NCI-H2196 (cell line): ENCODE measurements around the gene GAS6.
"Not testable (repeated sequence)": the region's sequence is repeated elsewhere in the genome, so short reads cannot be mapped to it uniquely, and the experiment has no call there.

Experiments used
- DNase-seq: peaks from one replicate; lab custom pipeline; 2025; ENCODE audit not compliant: unreplicated experiment; lab: John Stamatoyannopoulos, UW

The GAS6 gene

DNA sequence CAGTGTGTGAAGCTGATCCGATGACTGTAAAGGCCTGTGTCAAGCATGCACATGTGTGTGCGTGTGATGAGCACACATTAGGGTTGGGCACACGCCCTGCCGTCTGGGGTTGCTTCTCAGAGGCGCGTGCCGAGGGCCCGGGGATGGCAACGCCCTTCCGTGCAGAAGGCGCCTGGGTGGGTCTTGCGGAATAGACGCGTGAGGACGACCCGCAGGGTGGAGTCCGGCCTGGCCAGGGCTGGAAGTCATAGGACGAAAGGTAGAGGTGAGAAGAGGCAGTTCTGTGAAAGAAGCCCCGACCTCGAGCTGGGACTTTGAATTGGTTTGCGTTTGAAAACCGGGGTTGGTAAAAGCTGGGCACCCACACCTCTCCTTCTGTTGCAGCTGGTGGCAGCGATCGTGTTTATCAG lies 69.1 kb downstream of the GAS6 start:
- DNase-seq = no peak

DNA sequence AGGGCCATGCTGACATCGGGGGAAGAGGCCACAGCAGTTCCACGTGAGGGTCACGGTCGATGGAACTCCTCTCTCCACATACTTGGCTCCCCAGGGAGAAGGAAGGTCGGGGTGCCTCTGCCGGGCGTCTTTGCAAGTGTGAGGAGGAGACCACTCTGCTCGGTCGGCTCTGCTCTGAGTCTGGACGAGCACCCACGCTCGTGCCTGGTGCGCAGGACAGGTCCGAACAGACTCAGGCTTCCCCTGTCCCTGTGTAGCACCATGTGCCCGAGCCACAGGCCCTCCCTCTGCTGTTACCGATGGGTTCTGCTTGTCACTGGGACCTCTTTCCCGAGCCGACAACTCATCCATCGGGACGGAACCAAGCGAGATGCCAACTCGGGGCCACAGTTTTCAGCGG lies 69.8 kb downstream of the GAS6 start:
- no peak for DNase-seq

DNA sequence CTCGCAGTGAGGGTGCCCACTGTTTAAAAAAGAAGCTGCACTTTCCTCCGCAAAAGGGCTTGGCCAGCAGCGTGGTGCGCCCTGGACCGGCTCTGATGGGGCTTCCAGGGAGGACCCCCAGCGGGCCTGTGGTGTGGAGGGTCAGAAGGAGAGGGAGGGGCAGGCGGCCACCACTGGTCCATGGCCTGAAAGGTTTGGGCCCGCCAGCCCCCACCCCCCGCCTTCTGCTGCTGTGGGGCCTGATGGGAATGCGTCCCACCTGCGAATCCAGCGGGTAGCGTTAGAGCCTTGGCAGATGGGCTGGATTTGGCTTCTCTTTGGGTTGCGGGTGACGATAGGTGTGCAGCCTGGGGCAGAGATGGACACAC lies 70.2 kb downstream of the GAS6 start:
- no peak for DNase-seq

DNA sequence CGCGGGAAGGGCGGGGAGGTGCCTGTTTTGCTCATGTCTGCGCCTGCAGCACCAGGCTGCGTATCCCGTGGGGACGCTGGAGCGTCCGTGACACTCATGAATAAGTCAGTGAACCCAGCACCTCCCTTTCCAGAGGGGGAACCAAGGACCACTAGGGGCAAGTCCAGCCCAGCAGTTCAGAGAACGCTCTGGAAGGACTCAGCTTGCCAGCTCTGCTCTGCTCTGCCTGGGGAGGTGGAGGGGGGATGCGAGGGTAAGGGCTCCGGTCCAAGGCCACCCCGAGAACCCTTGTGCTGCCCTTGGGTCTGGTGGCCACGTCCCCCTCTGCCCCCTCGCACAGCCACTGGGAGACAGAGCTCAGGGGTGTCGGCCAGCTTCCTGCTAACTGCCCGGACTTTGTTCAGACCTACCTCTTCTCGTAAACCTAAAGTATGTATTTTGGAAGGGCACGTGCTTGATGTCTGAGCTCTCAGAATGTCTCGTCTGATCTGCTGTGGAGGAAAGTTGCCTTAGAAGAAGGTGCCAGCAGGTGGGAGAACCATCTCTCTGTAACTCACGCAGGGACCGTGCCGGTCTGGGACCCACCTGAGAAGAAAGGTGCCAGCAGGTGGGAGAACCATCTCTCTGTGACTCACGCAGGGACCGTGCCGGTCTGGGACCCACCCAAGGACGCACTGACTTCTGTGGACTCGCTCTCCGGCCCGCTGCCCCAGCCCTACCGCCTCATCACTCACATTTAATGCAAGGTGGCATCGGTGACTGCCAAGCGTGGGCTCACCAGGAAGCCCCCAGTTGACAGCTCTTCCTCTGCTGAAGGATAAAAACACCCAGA lies 70.8 kb downstream of the GAS6 start:
- DNase-seq = no peak

DNA sequence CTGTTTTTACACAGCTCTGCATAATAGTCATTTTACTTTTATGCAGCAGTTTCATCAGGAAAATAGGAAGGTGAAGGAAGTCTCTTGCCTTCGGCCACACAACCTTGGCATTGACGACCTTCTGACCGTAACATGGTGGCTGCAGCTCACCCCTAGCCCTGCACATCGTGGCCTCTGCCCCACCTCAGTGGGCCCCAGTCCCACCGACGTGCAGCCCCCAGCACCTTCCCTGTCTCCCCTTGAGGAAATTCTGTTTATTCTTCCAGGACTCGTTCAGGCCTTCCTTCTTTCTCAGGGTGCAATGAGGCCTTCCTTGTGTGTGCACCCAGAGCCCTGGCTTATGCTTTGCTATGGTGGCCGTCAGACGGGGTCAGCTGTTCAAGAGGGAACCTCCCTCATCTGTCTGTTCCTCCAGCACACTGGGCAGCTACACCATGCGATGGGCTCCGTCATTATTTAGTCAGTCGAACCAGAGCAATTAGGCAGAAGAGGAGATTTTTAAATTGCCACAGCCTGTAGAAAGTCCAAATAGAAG lies 71.6 kb downstream of the GAS6 start:
- DNase-seq = no peak

DNA sequence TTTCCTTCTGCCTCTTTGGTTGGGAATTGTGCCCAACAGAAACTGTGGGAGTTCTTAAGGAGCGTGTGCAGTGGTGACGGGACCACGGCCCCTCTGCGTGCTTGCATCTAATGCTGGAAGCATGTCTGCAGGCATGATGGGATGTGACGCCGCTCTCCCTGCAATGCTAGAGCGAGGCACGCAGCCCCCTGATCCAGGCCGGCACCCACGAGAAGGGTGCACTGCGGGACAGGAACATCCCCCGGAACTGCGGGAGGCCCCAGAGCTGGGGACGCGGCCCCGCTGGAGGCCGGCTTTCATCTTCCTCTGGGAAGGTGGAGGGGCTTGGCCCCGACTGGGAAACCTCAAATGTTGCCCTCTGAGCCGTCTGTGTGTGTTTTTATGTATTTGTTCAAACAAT lies 72.1 kb downstream of the GAS6 start:
- DNase-seq = no peak

DNA sequence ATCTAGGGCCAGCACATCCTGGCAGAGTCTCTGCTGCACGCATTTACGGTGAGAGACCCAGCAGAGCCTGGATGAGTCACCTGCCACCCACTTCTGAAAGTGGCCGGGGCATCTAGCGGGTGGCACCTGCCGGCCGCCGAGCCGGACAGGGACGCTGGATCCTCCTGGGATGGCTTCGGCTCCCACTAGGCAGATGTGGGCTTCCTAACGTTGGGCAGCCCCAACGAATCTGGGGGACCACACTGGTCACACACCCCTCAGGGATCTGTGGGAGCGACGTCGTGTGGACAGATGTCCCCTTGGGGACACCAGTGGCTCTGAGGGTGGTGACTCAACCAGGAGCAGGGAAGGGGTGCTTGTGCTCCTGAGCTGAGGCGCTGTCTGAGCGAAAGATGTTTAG lies 72.7 kb downstream of the GAS6 start:
- DNase-seq = no peak

DNA sequence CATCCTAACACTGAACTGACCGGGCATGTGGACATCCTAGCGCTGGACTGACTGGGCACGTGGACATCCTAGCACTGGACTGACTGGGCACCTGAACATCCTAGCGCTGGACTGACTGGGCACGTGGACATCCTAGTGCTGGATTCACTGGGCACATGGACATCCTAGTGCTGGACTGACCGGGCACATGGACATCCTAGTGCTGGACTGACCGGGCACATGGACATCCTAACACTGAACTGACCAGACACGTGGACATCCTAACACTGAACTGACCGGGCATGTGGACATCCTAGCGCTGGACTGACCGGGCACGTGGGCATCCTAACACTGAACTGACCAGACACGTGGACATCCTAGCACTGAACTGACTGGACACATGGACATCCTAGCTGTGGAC lies 73.9 kb downstream of the GAS6 start:
- DNase-seq = not testable (repeated sequence)

DNA sequence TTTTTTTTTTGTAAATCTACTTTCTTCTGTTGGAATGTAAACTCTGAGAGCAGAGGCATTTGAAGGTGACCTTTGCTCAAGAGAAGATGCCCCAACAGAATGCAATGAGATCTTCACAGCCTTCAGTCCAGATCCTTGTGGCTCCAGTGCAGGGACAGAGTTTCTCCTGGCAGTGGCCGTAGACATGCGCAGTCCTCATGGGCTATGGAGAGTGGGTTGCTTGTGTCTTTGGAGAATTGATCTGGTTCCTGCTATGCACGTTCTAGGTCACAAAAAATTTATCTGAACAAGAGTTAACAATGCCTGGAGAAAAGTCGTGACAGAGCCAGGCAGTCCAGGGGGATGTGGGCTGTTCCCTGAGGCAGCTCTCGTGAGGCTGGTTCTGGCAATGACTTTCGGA lies 74.7 kb downstream of the GAS6 start:
- no peak for DNase-seq

DNA sequence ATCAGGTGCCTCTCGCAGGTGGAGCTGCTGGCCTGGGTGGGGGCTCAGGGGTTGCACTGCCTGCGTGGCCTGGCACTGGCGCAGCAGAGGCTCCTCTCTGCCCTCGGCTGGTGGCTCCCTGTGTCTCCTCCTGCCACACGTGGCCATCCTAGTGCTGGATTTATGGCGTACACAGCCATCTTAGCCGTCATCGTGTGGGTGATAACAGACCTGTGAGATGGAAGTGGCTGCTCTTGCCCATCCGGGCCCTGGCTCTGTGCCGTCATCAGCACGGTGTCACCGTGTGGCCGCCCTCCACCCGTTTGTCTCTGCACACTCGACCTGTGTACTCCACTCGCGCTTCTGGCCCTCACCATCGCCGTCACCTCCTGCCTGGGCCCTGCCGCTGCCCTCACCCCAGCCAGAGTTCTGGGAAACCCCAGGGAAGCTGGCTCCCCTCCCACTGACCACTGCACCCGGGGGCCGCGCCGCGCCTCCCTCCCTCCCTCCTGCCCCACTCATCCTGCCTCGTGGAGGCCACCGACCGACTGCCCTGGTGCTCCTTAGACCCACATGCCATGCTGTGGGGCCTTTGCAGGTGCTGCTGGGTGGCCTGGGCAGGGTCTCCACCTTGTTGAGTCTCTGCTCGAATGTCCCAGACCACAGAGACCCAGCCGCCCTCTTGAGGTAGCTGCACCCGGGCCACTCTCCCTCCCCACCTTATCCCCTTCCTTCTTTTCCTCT lies 75.3 kb downstream of the GAS6 start:
- DNase-seq = no peak

DNA sequence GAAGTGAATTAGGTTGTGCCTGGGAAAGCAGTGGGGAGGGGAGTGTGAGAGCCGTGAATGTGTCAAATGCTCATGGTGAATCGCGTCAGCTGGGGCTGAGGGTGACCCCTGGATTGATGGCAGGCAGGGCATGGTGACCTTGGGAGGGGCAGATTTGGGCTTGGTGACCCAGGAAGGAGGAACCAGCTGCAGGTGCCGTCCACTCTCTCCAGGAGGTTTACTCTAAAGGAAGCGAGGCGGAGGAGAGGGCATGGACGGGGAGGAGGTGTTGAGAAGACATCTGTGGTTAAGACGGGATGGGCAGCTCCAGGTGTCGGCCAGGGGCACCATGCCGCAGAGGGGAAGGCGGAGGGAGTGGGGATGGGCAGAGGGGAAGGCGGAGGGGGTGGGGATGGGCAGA lies 76.2 kb downstream of the GAS6 start:
- DNase-seq = no peak

DNA sequence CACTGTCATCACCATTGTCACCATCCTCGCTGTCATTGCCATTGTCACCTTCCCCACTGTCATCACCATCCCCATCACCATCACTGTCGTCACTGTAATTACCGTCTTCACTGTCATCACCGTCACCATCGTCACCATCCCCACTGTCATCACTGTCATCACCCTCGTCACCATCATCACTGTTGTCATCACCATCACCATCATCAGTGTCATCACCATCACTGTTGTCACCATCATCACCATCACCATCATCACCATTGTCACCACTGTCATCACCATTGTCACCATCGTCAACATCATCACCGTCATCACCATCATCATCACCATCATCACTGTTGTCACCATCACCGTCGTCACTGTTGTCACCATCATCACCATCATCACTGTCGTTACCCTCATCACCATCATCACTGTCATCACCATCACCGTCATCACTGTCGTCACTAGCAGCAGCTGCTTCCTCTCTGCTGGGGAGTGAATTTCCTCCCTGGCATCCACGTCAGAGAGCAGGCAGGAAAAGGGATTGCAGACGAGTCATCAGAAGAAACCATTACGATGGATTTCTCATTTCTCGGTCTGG lies 77.5 kb downstream of the GAS6 start:
- no peak for DNase-seq

DNA sequence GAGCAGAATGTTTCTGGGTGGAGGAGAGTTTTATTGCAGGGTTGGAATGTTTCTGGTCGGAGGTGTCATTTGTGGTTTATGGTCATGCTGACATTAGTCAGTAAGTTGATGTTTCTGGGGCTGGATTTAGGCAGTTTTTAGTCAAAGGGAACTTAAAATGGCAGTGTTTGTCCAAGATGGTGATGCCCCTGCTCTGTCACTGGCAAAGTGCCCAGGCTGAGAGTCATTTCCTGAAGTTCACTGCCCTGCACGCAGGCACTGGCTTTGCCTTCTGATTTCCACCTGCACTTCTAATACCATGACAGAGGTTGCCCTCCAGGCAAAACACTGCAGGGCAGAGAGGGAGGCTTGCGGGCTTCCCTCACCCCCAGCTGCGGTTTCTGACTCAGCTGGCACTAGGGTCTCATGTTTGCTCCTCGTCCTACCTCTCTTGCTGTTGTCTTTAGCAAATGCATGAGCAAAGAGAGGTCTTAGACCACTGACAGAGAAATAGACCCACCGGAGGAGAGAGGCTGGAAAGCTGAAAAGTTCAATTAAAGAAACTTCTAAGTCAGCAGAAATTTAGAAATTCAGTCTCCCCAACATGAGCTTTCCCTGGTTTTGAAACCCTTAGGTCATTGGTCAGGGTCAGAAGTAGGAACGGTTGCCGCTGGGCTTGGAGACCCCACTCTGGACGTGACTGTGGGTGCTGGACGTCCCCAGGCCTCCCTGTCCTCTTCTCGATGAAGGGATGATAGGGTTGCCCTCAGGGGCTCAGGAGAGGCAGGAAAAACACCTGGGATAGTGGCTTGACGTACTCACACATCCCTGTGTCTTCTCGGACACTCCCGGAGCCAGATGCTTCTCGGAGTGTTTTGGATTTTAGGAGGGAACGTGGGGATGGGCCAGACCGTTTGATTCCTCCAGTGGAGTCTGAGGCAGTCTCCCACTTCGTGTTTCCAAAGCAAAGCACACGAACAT lies 78.5 kb downstream of the GAS6 start:
- no peak for DNase-seq

DNA sequence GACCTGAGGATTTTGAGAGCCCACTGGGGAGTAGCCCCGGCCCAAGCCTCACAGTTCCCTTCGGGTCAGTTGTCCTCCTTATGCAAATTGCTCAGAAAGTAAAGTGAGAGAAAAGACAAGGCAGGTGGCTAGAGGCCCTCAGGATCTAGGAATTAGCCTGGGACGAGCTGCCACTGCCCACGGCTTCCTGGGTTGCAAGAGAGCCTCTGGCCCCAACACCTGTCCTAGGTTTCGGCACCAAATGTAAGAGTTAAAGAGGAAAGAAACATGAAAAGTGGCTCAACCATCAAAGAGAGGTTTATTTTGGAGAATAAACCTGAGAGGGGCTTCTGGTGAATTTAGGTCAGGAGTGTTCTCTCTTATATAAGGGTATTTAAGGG lies 79.2 kb downstream of the GAS6 start:
- DNase-seq = no peak

DNA sequence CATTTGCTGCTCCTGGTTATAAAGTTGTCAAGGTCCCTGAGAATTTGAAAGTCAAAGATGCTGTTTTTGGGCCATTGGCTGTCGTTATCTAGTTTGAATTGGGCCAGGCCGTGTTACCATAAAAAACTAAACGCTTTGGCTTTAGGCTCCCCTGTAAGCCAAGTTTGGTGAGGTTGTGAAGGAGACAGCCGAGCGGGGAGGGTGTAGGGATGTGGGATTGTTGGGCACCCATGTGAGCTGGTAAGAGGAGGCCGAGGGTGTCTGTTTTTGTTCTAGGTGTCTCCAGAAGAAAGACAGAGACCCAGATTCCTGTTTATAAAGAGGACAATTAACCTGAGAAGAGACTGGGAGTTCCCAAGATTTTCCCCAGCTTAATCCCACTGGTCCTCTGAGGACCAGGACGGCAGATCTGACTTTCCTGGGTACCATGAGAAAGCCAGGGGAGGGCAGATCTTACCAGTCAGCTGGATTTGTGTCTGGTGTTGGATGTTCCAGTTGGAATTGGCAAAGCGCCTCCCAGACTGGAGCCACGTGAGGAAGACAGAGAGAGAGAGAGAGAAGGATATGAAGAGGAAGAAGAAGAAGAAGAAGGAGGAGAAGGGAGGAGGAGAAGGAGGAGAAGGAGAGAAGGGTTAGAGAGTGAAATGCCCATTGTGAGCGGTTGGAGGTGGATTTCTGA lies 79.8 kb downstream of the GAS6 start:
- DNase-seq = no peak

DNA sequence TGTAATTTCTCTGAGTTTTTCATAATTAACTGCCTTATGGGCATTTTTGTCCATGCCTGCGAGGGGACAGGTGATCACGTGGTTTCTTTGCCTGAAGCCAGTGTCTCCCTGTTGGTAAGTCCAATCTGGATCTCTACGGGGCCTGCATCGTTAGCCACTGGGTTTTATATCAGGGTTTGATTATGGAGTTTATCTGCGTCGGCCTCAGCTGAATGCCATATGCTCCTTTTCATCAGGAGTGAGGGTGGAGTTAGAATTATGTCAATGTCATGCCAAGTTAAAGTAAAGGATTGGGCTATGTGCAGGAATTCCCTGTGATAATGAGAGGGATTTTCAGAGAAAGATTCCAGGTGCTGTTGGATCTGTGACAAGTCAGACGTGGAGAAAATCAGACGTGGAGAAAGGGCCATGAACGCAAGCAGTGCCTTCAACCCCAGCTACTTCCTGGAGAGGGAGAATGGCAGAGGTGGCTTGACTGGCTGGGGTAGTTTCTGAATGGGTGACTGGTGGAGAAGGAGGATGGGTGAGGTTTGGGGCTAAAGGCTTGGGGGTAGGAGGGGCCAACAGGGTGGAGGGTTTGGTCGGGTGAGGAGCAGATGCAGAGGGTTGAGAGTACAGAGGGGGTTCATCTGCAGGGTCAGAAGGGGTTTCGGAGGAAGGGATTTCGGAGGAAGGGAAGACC lies 80.5 kb downstream of the GAS6 start:
- no peak for DNase-seq

DNA sequence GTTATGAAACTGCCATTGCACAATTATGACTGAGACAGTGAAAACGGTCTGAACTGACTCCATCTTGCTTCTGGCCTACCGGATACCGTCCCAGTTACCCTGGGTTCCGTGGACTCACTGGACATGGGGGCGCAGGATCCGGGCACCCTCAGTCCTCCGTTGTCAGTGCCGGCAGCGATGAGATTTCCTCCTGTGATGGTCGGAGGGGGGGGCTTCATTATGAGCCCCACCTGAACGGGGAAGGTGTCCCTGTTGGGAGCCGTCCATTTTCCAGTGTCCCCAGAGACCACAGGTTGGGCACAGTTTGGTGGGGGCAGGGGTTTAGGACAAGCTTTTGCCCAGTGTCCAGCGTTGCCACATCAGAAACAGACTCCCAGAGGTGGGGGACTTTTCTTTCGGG lies 81.4 kb downstream of the GAS6 start:
- DNase-seq = no peak

DNA sequence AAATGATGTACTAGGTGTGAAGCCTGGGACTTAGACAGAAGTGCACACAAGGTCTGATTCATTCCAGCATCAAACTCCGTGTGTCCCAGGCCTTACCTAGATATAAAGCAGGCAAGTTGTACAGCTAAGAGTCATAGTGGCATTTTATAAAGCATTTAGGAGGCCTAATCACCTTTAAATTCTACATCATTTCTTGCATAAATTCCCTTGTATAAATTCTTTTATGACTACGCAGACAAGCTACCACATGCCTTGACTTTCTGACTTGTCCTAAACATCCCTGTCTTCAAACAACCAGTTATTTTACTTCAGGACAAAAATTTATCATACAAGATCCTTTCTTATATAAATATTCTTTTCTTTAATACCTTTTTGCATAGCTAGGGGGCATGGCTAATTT lies 82.3 kb downstream of the GAS6 start:
- no peak for DNase-seq

DNA sequence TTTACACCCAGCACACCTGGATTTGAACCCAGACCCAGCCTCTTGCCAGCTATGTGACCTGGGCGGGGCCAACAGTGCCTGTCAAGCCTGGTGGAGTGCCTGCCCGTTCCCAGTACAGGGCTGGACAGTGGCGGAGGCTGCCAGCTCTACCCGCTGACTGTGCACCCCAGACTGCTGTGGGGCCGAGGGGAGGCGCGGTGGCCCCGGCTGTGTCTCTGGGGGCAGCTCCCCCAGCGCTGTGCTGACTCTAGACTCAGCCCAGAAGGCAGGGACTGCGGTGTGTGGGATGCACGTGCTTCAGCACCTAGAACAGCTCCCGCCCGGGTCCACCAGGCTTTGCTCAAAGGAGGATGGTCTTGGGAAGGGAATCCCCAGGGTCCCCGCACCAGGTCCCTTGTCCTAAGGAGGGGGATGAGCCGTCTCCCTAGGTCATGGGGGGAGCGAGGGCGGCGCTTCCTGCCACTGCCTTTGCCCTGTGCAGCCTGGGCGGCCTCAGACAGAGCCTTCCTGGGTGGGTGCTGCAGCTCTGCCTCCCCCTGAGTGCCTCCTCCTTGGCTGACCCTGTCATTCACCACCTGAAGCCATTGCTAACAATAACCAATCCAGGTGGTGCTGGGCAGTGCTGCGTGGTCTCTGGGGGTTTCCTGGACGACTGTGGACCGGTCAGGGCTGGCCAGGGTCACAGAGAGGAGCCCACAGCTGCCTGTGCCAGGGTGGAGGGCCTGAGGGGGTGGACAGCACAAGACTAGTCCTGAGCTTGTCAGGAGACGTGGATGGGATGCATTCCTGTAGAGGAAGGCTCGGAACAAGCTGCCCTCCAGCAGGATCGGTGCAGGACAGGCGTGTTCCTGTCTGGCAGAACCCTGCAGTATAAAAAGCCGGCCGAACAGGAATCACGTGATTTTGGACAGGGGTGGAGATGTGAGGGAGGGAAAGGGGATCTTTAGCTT lies 86.3 kb downstream of the GAS6 start:
- DNase-seq = no peak
